MM.1S (cell line): ENCODE measurements around the gene KAT6B.

Experiments used
- EZH2phosphoT487 ChIP-seq: fragments of 300-600 bp; sonication (generic); IDR thresholded peaks from 2 replicates; pipeline ENCODE4 v1.6.1; 2018; ENCODE audit warnings: antibody characterized with exemption, low read length
- TF ChIP-seq, protein P1 (sequence below): fragments of 300-600 bp; sonication (generic); IDR thresholded peaks from 2 replicates; pipeline ENCODE4 v1.5.1; 2016; ENCODE audit warnings: antibody characterized with exemption, low read length, mixed read lengths

GRCh38 chr10:74870191-74870590 is 43.8 kb downstream of the KAT6B start:
- TF ChIP-seq, protein P1, sequence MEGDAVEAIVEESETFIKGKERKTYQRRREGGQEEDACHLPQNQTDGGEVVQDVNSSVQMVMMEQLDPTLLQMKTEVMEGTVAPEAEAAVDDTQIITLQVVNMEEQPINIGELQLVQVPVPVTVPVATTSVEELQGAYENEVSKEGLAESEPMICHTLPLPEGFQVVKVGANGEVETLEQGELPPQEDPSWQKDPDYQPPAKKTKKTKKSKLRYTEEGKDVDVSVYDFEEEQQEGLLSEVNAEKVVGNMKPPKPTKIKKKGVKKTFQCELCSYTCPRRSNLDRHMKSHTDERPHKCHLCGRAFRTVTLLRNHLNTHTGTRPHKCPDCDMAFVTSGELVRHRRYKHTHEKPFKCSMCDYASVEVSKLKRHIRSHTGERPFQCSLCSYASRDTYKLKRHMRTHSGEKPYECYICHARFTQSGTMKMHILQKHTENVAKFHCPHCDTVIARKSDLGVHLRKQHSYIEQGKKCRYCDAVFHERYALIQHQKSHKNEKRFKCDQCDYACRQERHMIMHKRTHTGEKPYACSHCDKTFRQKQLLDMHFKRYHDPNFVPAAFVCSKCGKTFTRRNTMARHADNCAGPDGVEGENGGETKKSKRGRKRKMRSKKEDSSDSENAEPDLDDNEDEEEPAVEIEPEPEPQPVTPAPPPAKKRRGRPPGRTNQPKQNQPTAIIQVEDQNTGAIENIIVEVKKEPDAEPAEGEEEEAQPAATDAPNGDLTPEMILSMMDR = no peak
- TF ChIP-seq EZH2phosphoT487 = no peak
